Nephron (organoid): Measurements from ENCODE around the gene PLPP4.

Experiments used
- H3K27ac Mint-ChIP-seq, 3 experiments: 2 replicates each; pipeline ENCODE4 v1.8.0; 2020; ENCODE audit warnings: mixed read lengths in 3 of 3, mild to moderate bottlenecking in 2 of 3, moderate library complexity in 1 of 3
- H3K27me3 Mint-ChIP-seq: 2 replicates; pipeline ENCODE4 v1.8.0; 2021; ENCODE audit warnings: low read depth, mild to moderate bottlenecking, moderate library complexity, mixed read lengths
- H3K36me3 Mint-ChIP-seq: 2 replicates; pipeline ENCODE4 v1.8.0; 2020; ENCODE audit warnings: low read depth, mixed read lengths
- H3K4me1 Mint-ChIP-seq: 2 replicates; pipeline ENCODE4 v1.8.0; 2020; ENCODE audit warnings: mixed read lengths
- H3K4me3 Mint-ChIP-seq, 3 experiments: 2 replicates each; pipeline ENCODE4 v1.8.0; 2020; ENCODE audit warnings: mild to moderate bottlenecking in 3 of 3, mixed read lengths in 3 of 3, moderate library complexity in 2 of 3
- H3K9me3 Mint-ChIP-seq: 2 replicates; pipeline ENCODE4 v1.8.0; 2020; ENCODE audit warnings: mixed read lengths
- CTCF ChIP-seq, 3 experiments: fragments of 200-600 bp; sonication (generic); IDR thresholded peaks; one replicate each; pipeline ENCODE4 v1.5.0; 2021; ENCODE audit warnings: antibody characterized with exemption in 3 of 3; ENCODE audit not compliant: unreplicated experiment in 3 of 3

Gene PLPP4

GRCh38 chr10:120578890-120579289, 121.9 kb downstream of the PLPP4 start:
- TF ChIP-seq CTCF (IDR thresholded peaks at IDR 0.05; ENCODE audit: unreplicated experiment in 3 of 3) = no peak
- Mint-ChIP-seq H3K27ac (peak overlapping the region; percentile 25 to 59 (median 28)), H3K36me3 (no peaks in the 10 kb centered on the region), H3K27me3 (peaks cover 4% of the 10 kb centered on the region), H3K9me3 (no peaks in the 10 kb centered on the region), H3K4me1 (peaks cover 25% of the 10 kb centered on the region), H3K4me3 (no peak overlapping the region)

GRCh38 chr10:120580918-120581895, 124.2 kb downstream of the PLPP4 start:
- Mint-ChIP-seq H3K4me1 (peaks cover 25% of the 10 kb centered on the region), H3K9me3 (no peaks in the 10 kb centered on the region), H3K27ac (peak overlapping the region; percentile 80 to 93 (median 90)), H3K36me3 (no peaks in the 10 kb centered on the region), H3K27me3 (peaks cover 7% of the 10 kb centered on the region), H3K4me3 (no peak overlapping the region)
- TF ChIP-seq CTCF (IDR thresholded peaks at IDR 0.05; ENCODE audit: unreplicated experiment in 3 of 3) = no peak

GRCh38 chr10:120582753-120583152, 125.7 kb downstream of the PLPP4 start:
- Mint-ChIP-seq H3K36me3 (no peaks in the 10 kb centered on the region), H3K27me3 (peaks cover 4% of the 10 kb centered on the region), H3K4me1 (peaks cover 19% of the 10 kb centered on the region), H3K27ac (peak overlapping the region in 2 of 3 experiments; percentile 18 to 53), H3K9me3 (no peaks in the 10 kb centered on the region), H3K4me3 (no peak overlapping the region)
- TF ChIP-seq CTCF (IDR thresholded peaks at IDR 0.05; ENCODE audit: unreplicated experiment in 3 of 3) = no peak

GRCh38 chr10:120583424-120584108, 126.5 kb downstream of the PLPP4 start:
- TF ChIP-seq CTCF (IDR thresholded peaks at IDR 0.05; ENCODE audit: unreplicated experiment in 3 of 3) = no peak
- Mint-ChIP-seq H3K36me3 (no peaks in the 10 kb centered on the region), H3K27me3 (peaks cover 4% of the 10 kb centered on the region), H3K4me3 (no peak overlapping the region), H3K4me1 (peaks cover 16% of the 10 kb centered on the region), H3K27ac (no peak overlapping the region), H3K9me3 (no peaks in the 10 kb centered on the region)

- Mint-ChIP-seq H3K36me3 (no peaks in the 10 kb centered on the region), H3K27me3 (peaks cover 4% of the 10 kb centered on the region), H3K9me3 (no peaks in the 10 kb centered on the region), H3K4me1 (peaks cover 14% of the 10 kb centered on the region), H3K4me3 (no peak overlapping the region), H3K27ac (no peak overlapping the region)
- TF ChIP-seq CTCF (IDR thresholded peaks at IDR 0.05; ENCODE audit: unreplicated experiment in 3 of 3) = no peak
Observed at GRCh38 chr10:120584786-120585185, 127.8 kb downstream of the PLPP4 start.
